ENCODE measurements around the gene SOAT2. TPM values are rescaled to one million over a fixed set of nuclear protein-coding genes. Genes with fewer than 3 reads are reported as not detected.

SOAT2 gene
- total and polyA plus RNA-seq, 2 of the 4 experiments (the other 2 are of a cell fraction) = 0.18 to 0.39 TPM

GRCh38 chr12:53133722-53134121 lies 30.4 kb downstream of the SOAT2 start:
- DNase-seq (no peak), ATAC-seq (ENCODE audit: low read depth) (no peak)
- H3K4me3 ChIP-seq (ENCODE audit: insufficient read depth, low read depth, low read length) = no peak overlapping the region
- H3K9ac ChIP-seq (ENCODE audit: low read depth, low read length) = no peak overlapping the region
- H2BK5ac ChIP-seq (ENCODE audit: low read depth, low read length, poor library complexity, severe bottlenecking) = no peak overlapping the region
- no peak overlapping the region for H2BK20ac ChIP-seq (ENCODE audit: low read depth, low read length)
- no peak overlapping the region for H3K14ac ChIP-seq (replicated peaks; ENCODE audit: low read depth, low read length)
- no peak overlapping the region for H3K23ac ChIP-seq (ENCODE audit: low read depth, low read length)
- TF ChIP-seq FOS (IDR thresholded peaks at IDR 0.05; ENCODE audit: low read depth, low read length) (no peak), MAFK (IDR thresholded peaks at IDR 0.05; ENCODE audit: low read depth, low read length) (no peak), CHD1 (IDR thresholded peaks at IDR 0.05; ENCODE audit: low read depth, low read length) (no peak), USF2 (IDR thresholded peaks at IDR 0.05; ENCODE audit: low read depth, low read length) (no peak), RCOR1 (IDR thresholded peaks at IDR 0.05; ENCODE audit: insufficient replicate concordance, low read length) (no peak), NFE2L2 (IDR thresholded peaks at IDR 0.05; ENCODE audit: low read depth, low read length) (no peak), RFX5 (IDR thresholded peaks at IDR 0.05; ENCODE audit: low read depth, low read length) (no peak)
- no peak overlapping the region for H2AK5ac ChIP-seq (ENCODE audit: low read depth, low read length)
- H2AK9ac ChIP-seq (replicated peaks; ENCODE audit: low read depth, low read length, poor library complexity) = no peak overlapping the region
- peaks cover 4% of the 10 kb centered on the region; the same call in 1 of the 2 replicates for H3K27me3 ChIP-seq (ENCODE audit: control insufficient read depth, insufficient read depth, low read length)
- H3K4ac ChIP-seq (ENCODE audit: low read depth, low read length) = no peak overlapping the region
- H2BK120ac ChIP-seq (ENCODE audit: low read depth, low read length) = no peak overlapping the region
- CTCF ChIA-PET = no interaction called here
- in situ Hi-C loops (cut with MboI; ENCODE audit: low sequenced_read_pairs) = no loop called here
- no peak overlapping the region for H3K18ac ChIP-seq (ENCODE audit: low read depth, low read length)
- no peak overlapping the region for H4K91ac ChIP-seq (ENCODE audit: insufficient read depth, low read depth, low read length)
- dilution Hi-C loops (cut with HindIII; ENCODE audit: low sequenced_read_pairs, unreplicated experiment) = no loop called here
- H3K36me3 ChIP-seq (ENCODE audit: control insufficient read depth, insufficient read depth, low read length) = no peaks in the 10 kb centered on the region
- no peak overlapping the region for H2AFZ ChIP-seq (replicated peaks; ENCODE audit: low read length, poor library complexity)
- POLR2A ChIA-PET (ENCODE audit: unreplicated experiment) = no interaction called here
- H3K27ac ChIP-seq (ENCODE audit: insufficient read depth, low read length) = no peak overlapping the region
- no peak overlapping the region for H4K8ac ChIP-seq (ENCODE audit: low read depth in 2 of 2, low read length in 2 of 2)
- H3K4me1 ChIP-seq (ENCODE audit: control insufficient read depth, insufficient read depth, low read length) = no peaks in the 10 kb centered on the region
- no peak overlapping the region for H2BK15ac ChIP-seq (ENCODE audit: low read depth, low read length)
- no peaks in the 10 kb centered on the region for H3K9me1 ChIP-seq (ENCODE audit: insufficient read depth, low read length)
- intact Hi-C loops (cut with micrococcal nuclease) = no loop called here
- no peaks in the 10 kb centered on the region for H3K79me1 ChIP-seq (ENCODE audit: low read depth in 1 of 2, low read length in 2 of 2)
- no TSS peak for BruUV-seq (replicated peaks)
- no peak overlapping the region for H3K4me2 ChIP-seq (ENCODE audit: low read depth, low read length)
- no peak overlapping the region for H3K56ac ChIP-seq (ENCODE audit: extremely low read depth, insufficient read depth, low read length)
- WGBS, 2 experiments (ENCODE audit: extremely low coverage in 2 of 2, insufficient read length in 1 of 2) = no CpG with 5 or more reads among the region's 3 CpGs
- H4K5ac ChIP-seq (ENCODE audit: low read depth, low read length) = no peak overlapping the region
- no peaks in the 10 kb centered on the region for H4K20me1 ChIP-seq (ENCODE audit: insufficient read depth, low read length)
- H3K9me3 ChIP-seq (ENCODE audit: control insufficient read depth, insufficient read depth, low read length) = peaks cover 7% of the 10 kb centered on the region
